Measurements from ENCODE around the gene C16orf92. TPM values are rescaled to one million over a fixed set of nuclear protein-coding genes. Genes with fewer than 3 reads are reported as not detected.

Gene C16orf92
- total and polyA plus RNA-seq, 2 of the 13 experiments (the other 11 are each of a cell fraction or from before 2014, with no cell fraction given), result not detected

- no peak for TF ChIP-seq POGK (CRISPR knock-in tag; conservative IDR thresholded peaks at IDR 0.05)
- TF ChIP-seq ZNF670 (CRISPR knock-in tag; IDR thresholded peaks at IDR 0.05; ENCODE audit: borderline replicate concordance), result no peak
- TF ChIP-seq FUBP1 (CRISPR knock-in tag; IDR thresholded peaks at IDR 0.05; ENCODE audit: borderline replicate concordance), result no peak; the same call in 1 of the 2 replicates
- peak; percentile 40; the same call in 1 of the 2 replicates for TF ChIP-seq ZNF839 (CRISPR knock-in tag; IDR thresholded peaks at IDR 0.05; ENCODE audit: borderline replicate concordance)
- peak; percentile 57; the same call in 1 of the 2 replicates for TF ChIP-seq NFKB2 (CRISPR knock-in tag; IDR thresholded peaks at IDR 0.05; ENCODE audit: borderline replicate concordance)
- TF ChIP-seq ATAD3A (CRISPR knock-in tag; IDR thresholded peaks at IDR 0.05), result no peak
- peak; percentile 82; the same call in 1 of the 2 replicates for TF ChIP-seq THAP8 (CRISPR knock-in tag; IDR thresholded peaks at IDR 0.05; ENCODE audit: borderline replicate concordance)
- TF ChIP-seq ZBTB10 (CRISPR knock-in tag; IDR thresholded peaks at IDR 0.05; ENCODE audit: borderline replicate concordance), result peak; percentile 67; the same call in 1 of the 2 replicates
- TF ChIP-seq LCORL (IDR thresholded peaks at IDR 0.05), result no peak
- no peak; the same call in 1 of the 2 replicates for TF ChIP-seq LCORL (CRISPR knock-in tag; IDR thresholded peaks at IDR 0.05)
- peak; percentile 95; the same call in 1 of the 2 replicates for TF ChIP-seq IRF9 (CRISPR knock-in tag; IDR thresholded peaks at IDR 0.05; ENCODE audit: borderline replicate concordance)
- TF ChIP-seq SCMH1 (CRISPR knock-in tag; IDR thresholded peaks at IDR 0.05; ENCODE audit: borderline replicate concordance), result no peak
- no peak for TF ChIP-seq ZFYVE20 (CRISPR knock-in tag; IDR thresholded peaks at IDR 0.05; ENCODE audit: borderline replicate concordance, low read depth)
- TF ChIP-seq ZNF772 (CRISPR knock-in tag; IDR thresholded peaks at IDR 0.05), result no peak
- TF ChIP-seq HOXA5 (CRISPR knock-in tag; IDR thresholded peaks at IDR 0.05), result 0 out of 2 replicates have a peak, but pooled peaks have one; percentile 79
- TF ChIP-seq ISL2 (CRISPR knock-in tag; IDR thresholded peaks at IDR 0.05), result no peak
- TF ChIP-seq TEF (CRISPR knock-in tag; IDR thresholded peaks at IDR 0.05), result peak; percentile 85; the same call in 1 of the 2 replicates
- no peak for TF ChIP-seq IKZF1 (IDR thresholded peaks at IDR 0.05)
- no peak for TF ChIP-seq ZNF460 (CRISPR knock-in tag; IDR thresholded peaks at IDR 0.05; ENCODE audit: borderline replicate concordance)
- 0 out of 2 replicates have a peak, but pooled peaks have one; percentile 8 for TF ChIP-seq MIER2 (CRISPR knock-in tag; IDR thresholded peaks at IDR 0.05)
Observed at GRCh38 chr16:29995324-29995910, 27.6 kb upstream of the C16orf92 start, which contains the start of gene HIRIP3 (continued).
